Vagina (tissue), 2 donors: Measurements from ENCODE around the gene CASR. TPM values are rescaled to one million over a fixed set of nuclear protein-coding genes. Genes with fewer than 3 reads are reported as not detected.

Experiments used
- DNase-seq, 2 donors: peaks; one replicate each; pipeline ENCODE4 v3.0.0-alpha.2; 2017; ENCODE audit errors: extremely low spot score in 2 of 2
- H3K27ac ChIP-seq: fragments of 200-600 bp; sonication (generic); one replicate; pipeline ENCODE4 v1.5.1; 2019
- H3K27me3 ChIP-seq: fragments of 200-600 bp; sonication (generic); one replicate; pipeline ENCODE4 v1.5.1; 2019
- H3K36me3 ChIP-seq, 2 donors: fragments of 200-600 bp; sonication (generic); one replicate each; pipeline ENCODE4 v1.5.1; 2017 to 2019
- H3K4me1 ChIP-seq: fragments of 200-600 bp; sonication (generic); one replicate; pipeline ENCODE4 v1.5.1; 2019
- H3K4me3 ChIP-seq, 2 donors: fragments of 200-600 bp; sonication (generic); 1 replicate in 1 of 2; 2 replicates in 1 of 2; pipeline ENCODE4 v1.5.1; 2016 to 2019
- H3K9me3 ChIP-seq: fragments of 200-600 bp; sonication (generic); one replicate; pipeline ENCODE4 v1.5.1; 2019
- CTCF ChIP-seq, 3 experiments: fragments of 450-650 bp in 2 of 3; fragments of 200-600 bp in 1 of 3; sonication (generic) in 1 of 3; IDR thresholded peaks; one replicate each; pipeline ENCODE4 v1.5.1; 2017 to 2019; ENCODE audit warnings: antibody characterized with exemption in 3 of 3, mild to moderate bottlenecking in 2 of 3, moderate library complexity in 2 of 3
- POLR2A ChIP-seq, 2 donors: fragments of 450-650 bp; IDR thresholded peaks; one replicate each; pipeline ENCODE4 v1.6.1; 2017; ENCODE audit warnings: antibody characterized with exemption in 2 of 2, mild to moderate bottlenecking in 2 of 2, moderate library complexity in 2 of 2
- POLR2AphosphoS5 ChIP-seq, 2 donors: sonication (generic); formaldehyde crosslinking; IDR thresholded peaks; one replicate each; pipeline ENCODE4 v1.9.0; 2017; ENCODE audit warnings: antibody characterized with exemption in 2 of 2, mild to moderate bottlenecking in 2 of 2, low read depth in 1 of 2; ENCODE audit not compliant: insufficient read depth in 1 of 2
- intact Hi-C: fragments of 100-400 bp; cut with DNase I; formaldehyde crosslinking; loops from one replicate; pipeline ENCODE4 v1.15.1; 2023
- total RNA-seq: library from RNA; depleted of rRNA; stranded (reverse); fragments of >200 nt; gene quantifications from one replicate; pipeline ENCODE4 v1.2.3, GENCODE V29; 2016

CASR gene
- total RNA-seq, 1 donor from 2014 or later, result not detected

DNA sequence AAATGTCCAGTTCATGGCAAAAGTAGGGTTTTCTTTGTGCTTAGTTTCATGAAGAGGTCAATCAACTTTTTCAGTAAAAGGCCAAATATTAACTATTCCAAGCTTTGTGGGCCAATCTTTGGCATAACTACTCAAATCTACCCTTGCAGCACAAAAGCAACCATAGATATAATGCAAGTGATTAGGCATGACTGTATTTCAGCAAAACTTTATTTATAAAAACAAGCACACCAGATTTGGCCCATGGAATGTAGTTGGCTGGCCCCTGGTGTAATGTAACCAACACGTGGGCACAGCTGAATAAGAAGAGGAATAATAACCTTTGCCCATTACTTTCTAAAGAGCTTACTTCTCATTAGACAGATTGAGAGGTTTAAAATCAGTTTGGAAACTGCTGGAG, 50.6 kb downstream of the CASR start:
- H3K4me3 ChIP-seq, result no peak overlapping the region
- no peaks in the 10 kb centered on the region for H3K9me3 ChIP-seq
- no peak for DNase-seq
- intact Hi-C loops, result no loop called here
- no peak overlapping the region for H3K27ac ChIP-seq
- H3K4me1 ChIP-seq, result no peaks in the 10 kb centered on the region
- H3K36me3 ChIP-seq, result no peaks in the 10 kb centered on the region
- no peaks in the 10 kb centered on the region for H3K27me3 ChIP-seq
- TF ChIP-seq CTCF (IDR thresholded peaks at IDR 0.05), result no peak
- no peak for TF ChIP-seq POLR2AphosphoS5 (IDR thresholded peaks at IDR 0.05; ENCODE audit: insufficient read depth in 1 of 2, low read depth in 1 of 2)
- TF ChIP-seq POLR2A (IDR thresholded peaks at IDR 0.05), result no peak

- no peak for TF ChIP-seq CTCF (IDR thresholded peaks at IDR 0.05)
- Histone ChIP-seq H3K4me1 (no peaks in the 10 kb centered on the region), H3K9me3 (no peaks in the 10 kb centered on the region), H3K27me3 (no peaks in the 10 kb centered on the region), H3K36me3 (no peaks in the 10 kb centered on the region), H3K27ac (no peak overlapping the region), H3K4me3 (no peak overlapping the region)
- intact Hi-C loops, result no loop called here
- DNase-seq, result no peak
These were observed 51.7 kb downstream of the CASR start for GRCh38 chr3:122235147-122235546.

DNA sequence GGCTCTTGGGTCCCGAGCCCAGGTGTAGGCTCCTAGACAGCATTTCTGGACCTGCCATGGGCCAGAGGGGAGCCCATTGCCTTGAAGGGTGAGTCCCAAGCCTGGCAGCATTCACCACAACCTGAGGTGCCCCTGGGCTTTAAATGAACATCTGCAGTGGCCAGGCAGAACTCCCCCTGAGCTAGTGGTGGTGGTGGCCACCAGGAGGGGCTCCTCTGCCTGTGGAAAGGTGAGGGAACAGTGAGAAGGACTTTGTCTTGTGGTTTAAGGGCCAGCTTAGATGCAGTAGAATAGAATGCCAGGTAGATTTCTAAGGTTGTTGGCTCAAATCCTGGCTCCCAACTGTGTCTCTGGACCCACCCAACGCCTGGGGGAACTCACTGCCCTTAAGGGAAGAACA, 55.6 kb downstream of the CASR start:
- DNase-seq, result no peak
- Histone ChIP-seq H3K9me3 (no peaks in the 10 kb centered on the region), H3K27me3 (no peaks in the 10 kb centered on the region), H3K4me3 (no peak overlapping the region), H3K36me3 (no peaks in the 10 kb centered on the region), H3K4me1 (no peaks in the 10 kb centered on the region), H3K27ac (no peak overlapping the region)
- TF ChIP-seq POLR2A (IDR thresholded peaks at IDR 0.05) (no peak), POLR2AphosphoS5 (IDR thresholded peaks at IDR 0.05; ENCODE audit: insufficient read depth in 1 of 2, low read depth in 1 of 2) (no peak)
- intact Hi-C loops, result no loop called here

DNA sequence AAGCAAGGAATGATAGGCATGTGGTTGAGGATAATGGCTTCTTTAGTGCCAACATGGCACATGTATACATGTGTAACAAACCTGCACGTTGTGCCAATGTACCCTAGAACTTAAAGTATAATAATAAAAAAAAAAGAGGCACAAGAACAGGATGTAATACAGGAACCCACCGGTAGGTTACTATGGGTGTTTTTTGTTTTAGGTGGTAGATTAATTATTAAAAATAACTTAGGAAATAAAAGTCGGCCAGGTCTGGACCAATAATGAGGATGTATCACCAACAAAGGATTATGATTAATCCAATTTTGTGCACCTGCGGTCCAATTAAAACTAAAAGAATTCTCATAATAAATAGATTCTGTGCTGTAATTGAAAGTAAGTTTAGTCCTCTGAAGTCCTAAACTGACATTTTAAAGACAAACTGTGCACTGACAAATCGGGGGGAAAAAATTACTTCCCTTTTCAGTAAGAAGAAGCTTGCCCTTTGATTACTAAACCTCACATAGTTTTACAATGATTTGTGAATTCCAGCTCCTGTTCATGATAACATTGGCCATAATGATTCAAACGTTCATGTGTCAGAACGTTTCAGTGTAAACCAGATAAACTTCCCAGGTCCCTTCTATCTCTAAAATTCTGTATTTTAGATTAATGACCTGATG, 62.2 kb downstream of the CASR start:
- TF ChIP-seq POLR2AphosphoS5 (IDR thresholded peaks at IDR 0.05; ENCODE audit: insufficient read depth in 1 of 2, low read depth in 1 of 2) (no peak), CTCF (IDR thresholded peaks at IDR 0.05) (no peak), POLR2A (IDR thresholded peaks at IDR 0.05) (no peak)
- H3K4me3 ChIP-seq, result no peak overlapping the region
- intact Hi-C loops, result no loop called here
- H3K9me3 ChIP-seq, result no peaks in the 10 kb centered on the region
- no peaks in the 10 kb centered on the region for H3K36me3 ChIP-seq
- H3K27ac ChIP-seq, result no peak overlapping the region
- no peak for DNase-seq
- H3K27me3 ChIP-seq, result no peaks in the 10 kb centered on the region
- no peaks in the 10 kb centered on the region for H3K4me1 ChIP-seq

GRCh38 chr3:122246199-122246598, 62.7 kb downstream of the CASR start:
- TF ChIP-seq POLR2AphosphoS5 (IDR thresholded peaks at IDR 0.05; ENCODE audit: insufficient read depth in 1 of 2, low read depth in 1 of 2) (no peak), CTCF (IDR thresholded peaks at IDR 0.05) (no peak), POLR2A (IDR thresholded peaks at IDR 0.05) (no peak)
- Histone ChIP-seq H3K36me3 (no peaks in the 10 kb centered on the region), H3K27me3 (no peaks in the 10 kb centered on the region), H3K9me3 (no peaks in the 10 kb centered on the region), H3K27ac (no peak overlapping the region), H3K4me3 (no peak overlapping the region), H3K4me1 (no peaks in the 10 kb centered on the region)
- intact Hi-C loops, result no loop called here
- no peak for DNase-seq
